ENCODE data around the gene PSMG4. TPM values are rescaled to one million over a fixed set of nuclear protein-coding genes. Genes with fewer than 3 reads are reported as not detected.

Gene PSMG4
- total and polyA plus RNA-seq, 2 of the 8 experiments (the other 6 are each of a cell fraction or from before 2014, with no cell fraction given), result 40.6 to 113 TPM

DNA sequence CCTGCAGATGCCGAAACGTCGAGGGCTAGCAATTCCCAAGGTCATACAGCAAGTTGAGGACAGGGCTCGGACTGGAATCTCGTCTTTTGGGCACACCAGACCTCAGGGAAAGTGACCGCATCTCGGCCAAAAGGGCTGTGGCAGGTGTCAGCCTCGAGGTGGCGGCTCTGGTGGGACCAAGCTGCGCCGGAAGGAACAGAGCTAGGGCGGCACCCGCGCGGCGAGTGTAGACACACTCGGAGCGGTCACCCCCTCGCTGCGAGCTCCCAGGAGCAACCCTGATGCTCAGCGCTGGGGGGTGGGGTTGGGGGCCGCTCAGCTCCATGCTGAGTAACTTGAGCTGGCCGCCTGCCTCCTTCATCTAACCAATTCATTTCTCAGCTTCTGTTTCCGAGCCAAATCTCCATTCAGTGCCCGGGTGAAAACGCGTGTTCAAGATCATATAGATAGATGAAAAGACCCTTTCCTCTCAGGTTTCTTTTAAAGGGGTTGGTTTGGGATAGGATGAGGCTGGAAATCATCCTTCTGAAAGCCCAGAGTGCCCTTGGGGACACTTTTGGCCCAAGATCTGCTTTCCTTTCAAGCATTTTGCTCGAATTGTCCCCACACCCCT lies 29.1 kb upstream of the PSMG4 start:
- H4K5ac ChIP-seq (ENCODE audit: insufficient read length, low read depth, low read length), result no peak overlapping the region
- peak overlapping the region; percentile 6 for H4K91ac ChIP-seq (replicated peaks; ENCODE audit: insufficient read length, low read length)
- H3K36me3 ChIP-seq (ENCODE audit: control insufficient read depth in 2 of 4, insufficient read depth in 4 of 4, low read length in 3 of 4), result peaks cover 4 to 6% (median 5%) of the 10 kb centered on the region in 4 experiments
- H2AK5ac ChIP-seq (ENCODE audit: low read depth, low read length), result no peak overlapping the region
- H2BK5ac ChIP-seq (ENCODE audit: low read depth, low read length), result no peak overlapping the region
- no peak overlapping the region for H3K14ac ChIP-seq (ENCODE audit: insufficient read length)
- peaks cover 15 to 19% of the 10 kb centered on the region in 2 experiments for H3K79me2 ChIP-seq (ENCODE audit: control insufficient read depth in 1 of 2, insufficient read depth in 2 of 2, low read length in 2 of 2)
- no peak overlapping the region for H3K27ac ChIP-seq (ENCODE audit: low read depth, low read length)
- no peak overlapping the region; the same call in 1 of the 2 replicates for H3K18ac ChIP-seq (ENCODE audit: extremely low read depth, low read length)
- H3K4me2 ChIP-seq (ENCODE audit: insufficient read depth in 1 of 2, low read depth in 2 of 2, low read length in 2 of 2), result peak overlapping the region; percentile 91 to 98
- H3K27me3 ChIP-seq (replicated peaks in 1 of 4; ENCODE audit: control insufficient read depth in 3 of 4, extremely low read depth in 1 of 4, insufficient read depth in 3 of 4, low read length in 3 of 4), result peaks cover 0 to 23% (median 19%) of the 10 kb centered on the region in 4 experiments; a peak in 6 of 7 replicates
- H3K4ac ChIP-seq (replicated peaks; ENCODE audit: insufficient read length, low read depth, low read length), result no peak overlapping the region
- no peak overlapping the region for H4K8ac ChIP-seq (ENCODE audit: extremely low read depth, insufficient read depth, low read length)
- no peak overlapping the region for H3K56ac ChIP-seq (replicated peaks; ENCODE audit: insufficient read length, low read depth, low read length)
- peak overlapping the region in 1 of 4 experiments; percentile 28; a peak in 2 of 7 replicates for H3K9ac ChIP-seq (replicated peaks in 1 of 4; ENCODE audit: extremely low read depth in 1 of 4, low read depth in 3 of 4, low read length in 3 of 4)
- H3K4me3 ChIP-seq (ENCODE audit: extremely low read depth in 1 of 4, insufficient read depth in 2 of 4, low read depth in 3 of 4, low read length in 4 of 4), result peak overlapping the region; percentile 49 to 99 (median 74)
- no peak overlapping the region for H3K23ac ChIP-seq (ENCODE audit: insufficient read length)
- WGBS, 2 experiments (ENCODE audit: extremely low coverage in 1 of 2, insufficient coverage in 1 of 2, insufficient read length in 1 of 2, insufficient replicate concordance in 2 of 2, low coverage in 1 of 2, low lambda C conversion rate in 2 of 2, missing lambda C conversion rate in 1 of 2), result 3% methylated on average over 28 of the region's 28 CpGs; no CpG with 5 or more reads in 1 of the 2 experiments
- H2BK15ac ChIP-seq (ENCODE audit: low read length), result no peak overlapping the region
- H3K9me3 ChIP-seq (ENCODE audit: insufficient read depth in 2 of 2, low read depth in 1 of 2, low read length in 1 of 2), result no peaks in the 10 kb centered on the region
- H3K23me2 ChIP-seq (ENCODE audit: low read depth, low read length), result peaks cover 40% of the 10 kb centered on the region
- H3K4me1 ChIP-seq (replicated peaks in 1 of 4; ENCODE audit: control insufficient read depth in 3 of 4, insufficient read depth in 4 of 4, low read length in 3 of 4), result peaks cover 4 to 22% (median 16%) of the 10 kb centered on the region in 4 experiments; a peak in 6 of 7 replicates
- POLR2A ChIA-PET (ENCODE audit: partially characterized antibody), result interaction anchor here (0.6 to 7.6 kb wide), 22 partner anchors 8 to 463 kb away, joined by 3 to 122 read pairs (median 4); partner anchors contain the start of gene TUBB2A
- DNase-seq (ENCODE audit: low read depth in 1 of 2, low spot score in 2 of 2), result no peak
- no peak for FAIRE-seq
- CTCF ChIA-PET (ENCODE audit: partially characterized antibody), result interaction anchor here (0.6 to 17.3 kb wide), 10 partner anchors 10 to 107 kb away, joined by 3 to 263 read pairs (median 4); no protein-coding TSS in a partner anchor
- H2AFZ ChIP-seq (ENCODE audit: low read length), result peak overlapping the region; percentile 30; the same call in 1 of the 2 replicates
- H4K20me1 ChIP-seq (replicated peaks in 1 of 2; ENCODE audit: control insufficient read depth in 1 of 2, insufficient read depth in 2 of 2, low read length in 2 of 2), result peaks cover 15 to 16% of the 10 kb centered on the region in 2 experiments
- no peak overlapping the region for H2BK120ac ChIP-seq (replicated peaks; ENCODE audit: low read depth, low read length)
- no peak overlapping the region for H2BK12ac ChIP-seq (ENCODE audit: low read depth, low read length)
- no peak overlapping the region for H2BK20ac ChIP-seq (ENCODE audit: low read length)
- H3K79me1 ChIP-seq (ENCODE audit: low read depth, low read length), result peaks cover 5% of the 10 kb centered on the region; the same call in 1 of the 2 replicates
- no peak for TF ChIP-seq KDM5A (IDR thresholded peaks at IDR 0.05; ENCODE audit: low read length)
- no peak for TF ChIP-seq KDM1A (IDR thresholded peaks at IDR 0.05; ENCODE audit: borderline replicate concordance, low read length)
- no peak; the same call in 1 of the 2 replicates for TF ChIP-seq SUZ12 (IDR thresholded peaks at IDR 0.05; ENCODE audit: low read length)
- TF ChIP-seq E2F6 (IDR thresholded peaks at IDR 0.05), result peak; percentile 66
- no peak for TF ChIP-seq CREB1 (IDR thresholded peaks at IDR 0.05)
- peak; percentile 1 for TF ChIP-seq RNF2 (IDR thresholded peaks at IDR 0.05; ENCODE audit: borderline replicate concordance, low read depth, low read length, missing control alignments, poor library complexity, severe bottlenecking)
- TF ChIP-seq ATF3 (IDR thresholded peaks at IDR 0.05; ENCODE audit: insufficient read depth, low read depth, low read length), result no peak
- no peak for TF ChIP-seq ASH2L (IDR thresholded peaks at IDR 0.05; ENCODE audit: low read length)
- TF ChIP-seq POU5F1 (IDR thresholded peaks at IDR 0.05; ENCODE audit: low read depth, low read length), result no peak
- TF ChIP-seq SIN3A (conservative IDR thresholded peaks at IDR 0.05 in 1 of 2, IDR thresholded peaks at IDR 0.05 in 1 of 2; ENCODE audit: low read depth in 1 of 2, low read length in 2 of 2), result 0 out of 4 replicates have a peak, but pooled peaks of 1 of the 2 experiments have one; percentile 42

Data from H1 (cell line).